K562 treated with DMSO at 1 percent for 48 hours (cell line): ENCODE results near the gene INPP4B. TPM values are rescaled to one million over a fixed set of nuclear protein-coding genes. Genes with fewer than 3 reads are reported as not detected.

Experiments used
- total RNA-seq: library from RNA; unstranded; fragments of 300-600 nt; gene quantifications from 2 replicates; pipeline ENCODE4 v1.2.3, GENCODE V29; 2022; ENCODE audit warnings: low replicate concordance; ENCODE audit errors: extremely low read depth

Gene INPP4B
- total RNA-seq: not detected in 2 replicates

GRCh38 chr4:142846108-142846728, at the start of gene INPP4B:
TSS of gene INPP4B (minus strand) at chr4:142846301.

